ENCODE measurements around the gene FECH.
"Not testable (repeated sequence)": the region's sequence is repeated elsewhere in the genome, so short reads cannot be mapped to it uniquely, and the experiment has no call there.

The FECH gene

DNA sequence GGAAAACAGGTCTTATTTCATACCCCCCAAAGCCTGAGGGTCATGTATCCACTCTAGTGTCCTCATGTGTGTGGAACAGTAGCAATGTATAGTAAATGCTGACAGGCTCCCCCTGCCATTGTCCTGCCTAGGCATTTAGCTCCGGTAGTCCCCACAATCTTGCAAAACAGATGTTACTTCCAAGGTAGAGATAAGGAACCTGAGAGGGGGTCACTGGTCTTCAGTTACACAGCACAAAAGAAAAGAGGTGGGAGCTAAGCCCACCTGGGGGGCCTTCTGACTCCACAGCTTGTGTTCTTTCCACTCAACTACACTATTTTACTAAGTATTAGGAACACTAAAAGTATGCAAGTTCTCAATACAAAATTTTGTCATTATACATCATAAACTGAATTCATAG lies 17.4 kb upstream of the FECH start:
- CTCF ChIA-PET = no interaction called here
- POLR2A ChIA-PET = no interaction called here
- DNase-seq (ENCODE audit: extremely low spot score) = no peak
- TF ChIP-seq, protein P1, sequence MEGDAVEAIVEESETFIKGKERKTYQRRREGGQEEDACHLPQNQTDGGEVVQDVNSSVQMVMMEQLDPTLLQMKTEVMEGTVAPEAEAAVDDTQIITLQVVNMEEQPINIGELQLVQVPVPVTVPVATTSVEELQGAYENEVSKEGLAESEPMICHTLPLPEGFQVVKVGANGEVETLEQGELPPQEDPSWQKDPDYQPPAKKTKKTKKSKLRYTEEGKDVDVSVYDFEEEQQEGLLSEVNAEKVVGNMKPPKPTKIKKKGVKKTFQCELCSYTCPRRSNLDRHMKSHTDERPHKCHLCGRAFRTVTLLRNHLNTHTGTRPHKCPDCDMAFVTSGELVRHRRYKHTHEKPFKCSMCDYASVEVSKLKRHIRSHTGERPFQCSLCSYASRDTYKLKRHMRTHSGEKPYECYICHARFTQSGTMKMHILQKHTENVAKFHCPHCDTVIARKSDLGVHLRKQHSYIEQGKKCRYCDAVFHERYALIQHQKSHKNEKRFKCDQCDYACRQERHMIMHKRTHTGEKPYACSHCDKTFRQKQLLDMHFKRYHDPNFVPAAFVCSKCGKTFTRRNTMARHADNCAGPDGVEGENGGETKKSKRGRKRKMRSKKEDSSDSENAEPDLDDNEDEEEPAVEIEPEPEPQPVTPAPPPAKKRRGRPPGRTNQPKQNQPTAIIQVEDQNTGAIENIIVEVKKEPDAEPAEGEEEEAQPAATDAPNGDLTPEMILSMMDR (IDR thresholded peaks at IDR 0.05; ENCODE audit: control extremely low read depth, extremely low read depth, low read depth, missing control alignments) = no peak

DNA sequence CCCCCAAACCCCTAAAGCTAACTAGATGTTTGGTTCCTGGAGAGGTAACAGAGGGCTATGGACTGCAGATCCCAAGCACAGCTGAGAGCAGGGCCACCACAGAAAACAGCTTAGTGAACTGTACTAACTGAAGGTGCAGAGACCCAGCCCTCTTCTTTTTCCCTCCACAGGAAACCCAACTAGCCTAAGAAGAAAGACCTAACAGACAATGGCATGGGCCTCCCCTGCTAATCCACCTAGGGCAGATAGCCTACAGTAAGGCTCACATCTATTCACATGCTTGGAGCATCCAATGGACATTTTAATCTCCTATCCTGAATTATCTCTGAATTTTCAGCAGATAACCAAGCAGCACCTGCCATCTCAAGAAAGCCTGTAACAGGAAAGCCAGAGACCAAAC lies 8.8 kb upstream of the FECH start:
- POLR2A ChIA-PET = no interaction called here
- DNase-seq (ENCODE audit: extremely low spot score) = no peak
- TF ChIP-seq, protein P1 (IDR thresholded peaks at IDR 0.05; ENCODE audit: control extremely low read depth, extremely low read depth, low read depth, missing control alignments) = no peak
- CTCF ChIA-PET = interaction anchor here (1.5 kb wide), 1 partner anchor 32 kb away, joined by 4 read pairs; no protein-coding TSS in a partner anchor

DNA sequence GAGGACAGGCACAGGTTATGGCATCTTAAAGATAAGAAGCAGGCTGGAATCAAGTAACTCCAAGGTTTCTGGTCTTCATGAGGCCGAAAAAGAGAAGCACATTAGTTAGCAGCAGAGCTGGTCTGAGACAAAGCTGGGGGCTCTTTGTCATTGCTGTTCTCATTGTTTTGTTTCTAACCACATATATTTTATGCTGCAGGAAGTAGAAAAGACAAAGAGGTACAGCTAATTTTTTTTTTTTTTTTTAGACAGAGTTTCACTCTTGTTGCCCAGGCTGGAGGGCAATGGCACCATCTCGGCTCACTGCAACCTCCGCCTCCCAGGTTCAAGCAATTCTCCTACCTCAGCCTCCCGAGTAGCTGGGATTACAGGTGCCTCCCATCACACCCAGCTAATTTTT lies 6.2 kb upstream of the FECH start:
- DNase-seq (ENCODE audit: extremely low spot score); POLR2A ChIA-PET: not testable (repeated sequence)
- CTCF ChIA-PET = interaction anchor here (1.2 to 1.9 kb wide), 2 partner anchors 10 to 332 kb away, joined by 3 to 5 read pairs; no protein-coding TSS in a partner anchor

DNA sequence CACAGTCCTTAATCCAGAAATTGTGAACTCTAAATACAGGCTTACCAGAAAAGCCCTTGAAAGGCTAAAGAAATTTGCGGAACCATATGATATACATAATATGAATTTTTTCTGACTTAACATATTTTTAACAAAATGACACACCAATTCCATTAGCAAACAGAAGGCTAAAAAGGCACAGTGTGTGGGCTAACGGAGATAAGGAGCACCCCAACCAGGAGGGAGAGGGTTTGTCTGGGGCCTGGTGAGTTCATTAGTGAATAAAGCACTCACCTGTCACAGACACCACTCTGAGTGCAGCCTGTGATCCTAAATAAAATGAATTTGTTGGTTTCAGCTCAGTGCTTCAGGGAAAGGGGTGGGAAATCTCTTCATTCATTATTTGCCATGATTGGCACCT lies 2.7 kb upstream of the FECH start:
- TF ChIP-seq, protein P1 (IDR thresholded peaks at IDR 0.05; ENCODE audit: control extremely low read depth, extremely low read depth, low read depth, missing control alignments) = no peak
- DNase-seq (ENCODE audit: extremely low spot score) = no peak
- CTCF ChIA-PET = interaction anchor here (1.0 to 1.1 kb wide), 2 partner anchors 9 to 18 kb away, joined by 3 read pairs; no protein-coding TSS in a partner anchor
- POLR2A ChIA-PET = no interaction called here

DNA sequence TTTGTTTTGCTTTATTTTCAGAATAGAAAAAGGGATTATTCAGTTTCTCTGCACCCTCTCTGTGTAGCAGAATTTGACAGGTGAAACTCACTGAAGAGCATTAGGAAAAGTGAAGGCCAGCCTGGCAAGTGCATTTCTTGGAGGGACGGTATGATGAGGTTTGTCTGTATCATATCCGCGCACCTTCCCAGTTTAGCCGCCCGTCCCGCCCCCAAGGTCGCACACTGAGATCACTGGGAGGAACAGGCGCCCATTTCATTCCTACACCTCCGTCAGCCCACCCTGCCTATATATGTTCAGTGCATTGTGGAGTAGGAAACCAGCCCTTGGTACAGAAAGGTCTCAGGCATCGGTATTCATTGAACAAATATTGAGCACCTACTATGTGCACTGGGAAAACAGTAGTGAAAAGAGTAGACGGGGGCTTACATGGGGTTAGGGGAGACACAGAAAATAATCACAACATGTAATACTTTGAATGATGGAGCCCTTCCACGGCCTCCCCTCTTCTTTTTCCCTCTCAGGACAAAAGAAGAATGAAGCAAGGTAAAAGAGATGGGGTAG lies 678 bp upstream of the FECH start:
- POLR2A ChIA-PET = no interaction called here
- TF ChIP-seq, protein P1 (IDR thresholded peaks at IDR 0.05; ENCODE audit: control extremely low read depth, extremely low read depth, low read depth, missing control alignments) = no peak
- CTCF ChIA-PET = no interaction called here
- no peak for DNase-seq (ENCODE audit: extremely low spot score)

DNA sequence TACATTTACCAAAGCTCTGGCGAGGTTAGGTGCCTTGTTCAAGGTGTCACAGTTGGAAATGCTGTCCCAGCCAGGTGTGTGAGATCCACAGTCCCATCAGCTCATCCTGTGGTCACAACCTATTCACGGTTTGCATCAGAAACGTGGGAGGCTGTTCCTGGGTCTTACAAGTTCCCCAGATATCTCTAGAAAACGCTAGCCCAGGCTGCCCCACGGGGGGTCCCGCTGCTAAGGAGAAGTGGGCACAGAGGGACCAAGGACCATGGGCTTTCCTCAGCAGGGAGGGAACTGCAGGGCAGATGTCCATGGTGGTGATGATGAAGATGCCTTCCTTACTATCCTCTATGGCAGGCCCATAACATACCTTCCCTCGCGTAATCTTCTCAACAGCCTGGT lies 649 bp downstream of the FECH start:
- TF ChIP-seq, protein P1 (IDR thresholded peaks at IDR 0.05; ENCODE audit: control extremely low read depth, extremely low read depth, low read depth, missing control alignments) = no peak
- DNase-seq (ENCODE audit: extremely low spot score) = no peak
- POLR2A ChIA-PET = no interaction called here
- CTCF ChIA-PET = no interaction called here

DNA sequence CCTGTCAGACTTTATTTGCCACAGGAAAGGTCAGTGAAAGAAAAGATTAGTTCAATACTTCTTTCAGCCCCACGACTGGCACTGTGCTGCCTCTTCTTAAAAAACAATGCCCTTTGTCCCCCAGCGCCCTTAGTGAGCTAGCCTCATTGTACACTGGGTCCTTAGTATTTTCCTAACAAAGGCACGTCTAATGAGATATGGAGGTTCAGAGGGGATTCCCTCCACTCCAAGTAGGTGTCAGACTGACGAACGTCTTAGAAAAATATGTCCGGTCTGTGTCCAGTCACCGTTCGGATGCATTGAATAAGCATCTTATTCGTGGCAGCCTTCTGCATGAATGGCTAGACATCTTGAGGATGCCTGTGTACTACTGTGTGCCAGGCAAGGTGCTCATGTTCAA lies 1.1 kb downstream of the FECH start:
- CTCF ChIA-PET = no interaction called here

More for the DNA sequence above, 1.1 kb downstream of the FECH start:
- TF ChIP-seq, protein P1 (IDR thresholded peaks at IDR 0.05; ENCODE audit: control extremely low read depth, extremely low read depth, low read depth, missing control alignments) = no peak
- no peak for DNase-seq (ENCODE audit: extremely low spot score)
- POLR2A ChIA-PET = no interaction called here

Data from GM10248 (cell line).